HepG2 (cell line): ENCODE results near the gene POLR2H. TPM values are rescaled to one million over a fixed set of nuclear protein-coding genes. Genes with fewer than 3 reads are reported as not detected.
A peak's percentile ranks its signal among the peaks of the same experiment; 100 is the strongest.

Source experiments
- ATAC-seq: fragments of 200-7000 bp; cut with Tn5 transposase; 3 replicates; pipeline ENCODE4 v1.9.1; 2020; ENCODE audit warnings: mild to moderate bottlenecking, moderate library complexity
- BruUV-seq: library from RNA; stranded (reverse); fragments of 400-500 nt; replicated peaks from 2 replicates; lab custom pipeline; 2021; lab: Mats Ljungman, UMichigan
- CTCF ChIA-PET: fragments of 300-600 bp; formaldehyde crosslinking; extraction: SDS; loops from one replicate; lab custom pipeline; 2021; ENCODE audit warnings: low total read pairs, inconsistent platforms, low intra/inter-chr PET ratio; lab: Yijun Ruan, JAX
- POLR2A ChIA-PET: fragments of 350-600 bp; sonication (Branson Sonifier 250); formaldehyde crosslinking; loops from one replicate; lab custom pipeline; 2020; ENCODE audit warnings: antibody characterized with exemption, inconsistent platforms; lab: Yijun Ruan, JAX
- DNase-seq: peaks from one replicate; pipeline ENCODE4 v3.0.0-alpha.2; 2015; ENCODE audit warnings: low spot score
- FAIRE-seq: peaks from 3 replicates; lab custom pipeline; 2011; peaks lifted over from hg19 to GRCh38; lab: Jason Lieb, UNC
- H2AFZ ChIP-seq: one replicate; pipeline ENCODE4 v1.6.1; 2011; ENCODE audit warnings: low read length, inconsistent platforms
- H3K27ac ChIP-seq: fragments of 300-600 bp; 3 replicates; pipeline ENCODE4 v1.8.0; 2011; ENCODE audit warnings: mixed run types, mild to moderate bottlenecking, mixed read lengths, low read length, inconsistent platforms; ENCODE audit not compliant: insufficient read depth; ENCODE audit errors: extremely low read length
- H3K27me3 ChIP-seq, 2 experiments: fragments of 200-600 bp in 1 of 2; 2 replicates in 1 of 2; 3 replicates in 1 of 2; pipeline versions ENCODE4 v1.6.0 to v1.8.0; 2011; ENCODE audit warnings: low read length in 2 of 2, mild to moderate bottlenecking in 2 of 2, moderate library complexity in 2 of 2, inconsistent platforms in 1 of 2; ENCODE audit not compliant: insufficient read depth in 2 of 2, control insufficient read depth in 1 of 2
- H3K36me3 ChIP-seq, 2 experiments: fragments of 200-600 bp in 1 of 2; replicated peaks in 1 of 2; 2 replicates in 1 of 2; 3 replicates in 1 of 2; pipeline versions ENCODE4 v1.5.1 to v1.8.0; 2011; ENCODE audit warnings: low read length in 2 of 2, inconsistent platforms in 1 of 2; ENCODE audit not compliant: insufficient read depth in 2 of 2, control insufficient read depth in 1 of 2
- H3K4me1 ChIP-seq: 2 replicates; pipeline ENCODE4 v1.5.1; 2012; ENCODE audit warnings: low read length, inconsistent platforms; ENCODE audit not compliant: insufficient read depth
- H3K4me2 ChIP-seq: 2 replicates; pipeline ENCODE4 v1.6.0; 2011; ENCODE audit warnings: low read depth, low read length, inconsistent platforms
- H3K4me3 ChIP-seq, 3 experiments: fragments of 200-600 bp in 1 of 3; sonication (generic), shearing (Covaris generic) in 1 of 3; replicated peaks in 1 of 3; 2 replicates each; pipeline ENCODE4 v1.5.1; 2011 to 2016; ENCODE audit warnings: low read length in 3 of 3, inconsistent platforms in 2 of 3, low read depth in 2 of 3, mild to moderate bottlenecking in 2 of 3, control low read depth in 1 of 3, mixed read lengths in 1 of 3; ENCODE audit not compliant: insufficient read depth in 1 of 3
- H3K79me2 ChIP-seq: one replicate; pipeline ENCODE4 v1.6.1; 2011; ENCODE audit warnings: low read length, inconsistent platforms; ENCODE audit not compliant: insufficient read depth
- H3K9ac ChIP-seq: 2 replicates; pipeline ENCODE4 v1.6.0; 2011; ENCODE audit warnings: mild to moderate bottlenecking, low read depth, low read length, inconsistent platforms; ENCODE audit not compliant: insufficient read depth
- H3K9me3 ChIP-seq: 2 replicates; pipeline ENCODE4 v1.5.1; 2012; ENCODE audit warnings: mild to moderate bottlenecking, low read length
- H4K20me1 ChIP-seq: 2 replicates; pipeline ENCODE4 v1.6.0; 2011; ENCODE audit warnings: inconsistent platforms, mild to moderate bottlenecking, low read length, moderate library complexity; ENCODE audit not compliant: insufficient read depth
- AGO2 ChIP-seq: fragments of 200-400 bp; formaldehyde crosslinking; optimal IDR thresholded peaks from 2 replicates; pipeline ENCODE3; 2017; ENCODE audit warnings: mild to moderate bottlenecking, low read depth, low read length, moderate library complexity
- FOSL2 ChIP-seq: sonication (generic); formaldehyde crosslinking; IDR thresholded peaks from 2 replicates; pipeline ENCODE4 v1.4.0; 2020; ENCODE audit warnings: missing genetic modification reagents
- MAF1 ChIP-seq: sonication (generic); formaldehyde crosslinking; IDR thresholded peaks from 2 replicates; pipeline ENCODE4 v1.5.0; 2020; ENCODE audit warnings: missing genetic modification reagents, borderline replicate concordance
- MED1 ChIP-seq: sonication (generic); formaldehyde crosslinking; IDR thresholded peaks from 2 replicates; pipeline ENCODE4 v1.4.0; 2020; ENCODE audit warnings: missing genetic modification reagents
- PAF1 ChIP-seq: IDR thresholded peaks from 2 replicates; pipeline ENCODE4 v1.6.1; 2016; ENCODE audit warnings: missing genetic modification reagents, missing compliant biosample characterization
- RBFOX2 ChIP-seq: fragments of 200-400 bp; formaldehyde crosslinking; IDR thresholded peaks from 2 replicates; pipeline ENCODE4 v1.6.1; 2017; ENCODE audit warnings: low read depth, mild to moderate bottlenecking, low read length
- SRSF1 ChIP-seq: fragments of 200-400 bp; formaldehyde crosslinking; optimal IDR thresholded peaks from 2 replicates; pipeline ENCODE3; 2017; ENCODE audit warnings: mild to moderate bottlenecking, low read depth, low read length, moderate library complexity
- TP53 ChIP-seq: sonication (generic); formaldehyde crosslinking; conservative IDR thresholded peaks from 2 replicates; pipeline ENCODE4 v1.4.0; 2020; ENCODE audit warnings: missing genetic modification reagents
- ZBTB33 ChIP-seq: sonication (generic); formaldehyde crosslinking; IDR thresholded peaks from 2 replicates; pipeline ENCODE4 v1.4.0; 2020; ENCODE audit warnings: missing genetic modification reagents
- ZNF549 ChIP-seq: sonication (generic); formaldehyde crosslinking; IDR thresholded peaks from 2 replicates; pipeline ENCODE4 v1.5.0; 2020; ENCODE audit warnings: missing genetic modification reagents
- ZNF777 ChIP-seq: sonication (generic); formaldehyde crosslinking; IDR thresholded peaks from 2 replicates; pipeline ENCODE4 v1.4.0; 2020; ENCODE audit warnings: missing genetic modification reagents
- ZSCAN29 ChIP-seq: sonication (generic); formaldehyde crosslinking; conservative IDR thresholded peaks from 2 replicates; pipeline ENCODE4 v1.4.0; 2020; ENCODE audit warnings: mild to moderate bottlenecking, missing genetic modification reagents
- WGBS: methylation state at CpG from one replicate; pipeline ENCODE4 v1.1.6; 2017; ENCODE audit warnings: low lambda C conversion rate; 5-methylcytosine and 5-hydroxymethylcytosine counted together
- in situ Hi-C: cut with HindIII; loops from 2 replicates; pipeline ENCODE4 v1.10.0; 2017; ENCODE audit warnings: low pct_unique_long_range_greater_than_20kb; ENCODE audit not compliant: extremely low pct_ligation_motif_present
- intact Hi-C: fragments of 100-400 bp; cut with micrococcal nuclease; formaldehyde crosslinking; loops from one replicate; pipeline ENCODE4 v1.10.0; 2022; ENCODE audit not compliant: unreplicated experiment
- polyA plus RNA-seq, 8 experiments: library from polyadenylated mRNA; depleted of rRNA in 3 of 8; stranded (reverse) in 7 of 8; unstranded in 1 of 8; fragments of >200 nt; fragmentation: Illumina TruSeq in 4 of 8; extraction: Trizol in 4 of 8; gene quantifications; 2 replicates each; pipeline versions ENCODE4 v1.2.1 to v1.2.3, GENCODE V29; 2011 to 2016; ENCODE audit warnings: low read depth in 4 of 8, missing spikeins in 1 of 8, mixed read lengths in 1 of 8; ENCODE audit not compliant: insufficient read depth in 1 of 8
- total RNA-seq, 5 experiments: library from RNA; depleted of rRNA; stranded (reverse); fragments of >200 nt; fragmentation: Illumina TruSeq; extraction: Trizol; gene quantifications; 2 replicates each; pipeline ENCODE4 v1.2.3, GENCODE V29; 2016; ENCODE audit warnings: low read depth in 1 of 5
- TF ChIP-seq, protein P1 (sequence below): sonication (generic); formaldehyde crosslinking; IDR thresholded peaks from 2 replicates; pipeline ENCODE4 v1.5.1; 2020; ENCODE audit warnings: missing genetic modification reagents, mild to moderate bottlenecking, borderline replicate concordance
- TF ChIP-seq, protein P2 (sequence below): sonication (generic); formaldehyde crosslinking; IDR thresholded peaks from 2 replicates; pipeline ENCODE4 v1.8.1; 2023; ENCODE audit warnings: mild to moderate bottlenecking, inconsistent platforms, moderate library complexity, missing genetic modification reagents, borderline replicate concordance

Gene POLR2H
- total and polyA plus RNA-seq, 2 of the 13 experiments (the other 11 are each of a cell fraction or from before 2014, with no cell fraction given), result 118 to 194 TPM

DNA sequence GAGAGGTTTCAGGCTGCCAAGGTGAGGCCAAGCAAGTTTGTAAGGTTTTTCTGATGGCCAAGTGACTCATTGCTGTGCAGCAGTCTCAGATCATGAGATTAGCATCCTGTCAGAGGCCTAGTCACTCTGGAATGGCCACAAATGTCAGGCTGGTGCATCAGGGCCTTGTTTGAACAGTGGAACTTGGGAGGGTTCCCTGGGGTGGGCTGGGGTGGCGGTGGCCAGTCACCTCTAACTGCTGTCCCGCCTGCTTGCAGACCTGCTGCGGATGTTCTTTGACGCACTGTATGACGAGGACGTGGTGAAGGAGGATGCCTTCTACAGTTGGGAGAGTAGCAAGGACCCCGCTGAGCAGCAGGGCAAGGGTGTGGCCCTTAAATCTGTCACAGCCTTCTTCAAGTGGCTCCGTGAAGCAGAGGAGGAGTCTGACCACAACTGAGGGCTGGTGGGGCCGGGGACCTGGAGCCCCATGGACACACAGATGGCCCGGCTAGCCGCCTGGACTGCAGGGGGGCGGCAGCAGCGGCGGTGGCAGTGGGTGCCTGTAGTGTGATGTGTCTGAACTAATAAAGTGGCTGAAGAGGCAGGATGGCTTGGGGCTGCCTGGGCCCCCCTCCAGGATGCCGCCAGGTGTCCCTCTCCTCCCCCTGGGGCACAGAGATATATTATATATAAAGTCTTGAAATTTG lies 26.9 kb upstream of the POLR2H start:
- H2AFZ ChIP-seq, result no peak overlapping the region
- no peaks in the 10 kb centered on the region; a peak in 1 of 5 replicates for H3K27me3 ChIP-seq
- peaks cover 16% of the 10 kb centered on the region for H3K79me2 ChIP-seq
- H4K20me1 ChIP-seq, result peaks cover 19% of the 10 kb centered on the region; the same call in 1 of the 2 replicates
- intact Hi-C loops (no loop called here), in situ Hi-C loops (no loop called here)
- no peak overlapping the region for H3K9ac ChIP-seq
- peaks cover 25 to 45% of the 10 kb centered on the region in 2 experiments for H3K36me3 ChIP-seq
- FAIRE-seq (no peak), DNase-seq (no peak), ATAC-seq (no peak; the same call in 2 of the 3 replicates)
- H3K9me3 ChIP-seq, result no peaks in the 10 kb centered on the region
- WGBS, result 96% methylated on average over 11 of the region's 15 CpGs
- ChIA-PET CTCF (no interaction called here), POLR2A (interaction anchor here (1.0 to 1.4 kb wide), 2 partner anchors 11 to 16 kb away, joined by 3 to 5 read pairs; no protein-coding TSS in a partner anchor)
- H3K4me1 ChIP-seq, result peaks cover 18% of the 10 kb centered on the region
- H3K4me2 ChIP-seq, result no peak overlapping the region
- H3K27ac ChIP-seq, result no peak overlapping the region
- BruUV-seq, result no TSS peak
- H3K4me3 ChIP-seq, result no peak overlapping the region
- TF ChIP-seq ZNF777 (CRISPR knock-in tag), result no peak
- no peak for TF ChIP-seq ZNF549 (CRISPR knock-in tag)
- peak; percentile 56 for TF ChIP-seq RBFOX2
- TF ChIP-seq, protein P1, sequence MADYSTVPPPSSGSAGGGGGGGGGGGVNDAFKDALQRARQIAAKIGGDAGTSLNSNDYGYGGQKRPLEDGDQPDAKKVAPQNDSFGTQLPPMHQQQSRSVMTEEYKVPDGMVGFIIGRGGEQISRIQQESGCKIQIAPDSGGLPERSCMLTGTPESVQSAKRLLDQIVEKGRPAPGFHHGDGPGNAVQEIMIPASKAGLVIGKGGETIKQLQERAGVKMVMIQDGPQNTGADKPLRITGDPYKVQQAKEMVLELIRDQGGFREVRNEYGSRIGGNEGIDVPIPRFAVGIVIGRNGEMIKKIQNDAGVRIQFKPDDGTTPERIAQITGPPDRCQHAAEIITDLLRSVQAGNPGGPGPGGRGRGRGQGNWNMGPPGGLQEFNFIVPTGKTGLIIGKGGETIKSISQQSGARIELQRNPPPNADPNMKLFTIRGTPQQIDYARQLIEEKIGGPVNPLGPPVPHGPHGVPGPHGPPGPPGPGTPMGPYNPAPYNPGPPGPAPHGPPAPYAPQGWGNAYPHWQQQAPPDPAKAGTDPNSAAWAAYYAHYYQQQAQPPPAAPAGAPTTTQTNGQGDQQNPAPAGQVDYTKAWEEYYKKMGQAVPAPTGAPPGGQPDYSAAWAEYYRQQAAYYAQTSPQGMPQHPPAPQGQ (CRISPR knock-in tag), result no peak
- TF ChIP-seq ZSCAN29 (CRISPR knock-in tag), result no peak
- no peak for TF ChIP-seq TP53
- TF ChIP-seq FOSL2 (CRISPR knock-in tag), result peak; percentile 26; the same call in 1 of the 2 replicates
- peak; percentile 44; the same call in 1 of the 2 replicates for TF ChIP-seq ZBTB33 (CRISPR knock-in tag)
- no peak for TF ChIP-seq MAF1 (CRISPR knock-in tag)
- peak; percentile 38 for TF ChIP-seq SRSF1
- TF ChIP-seq PAF1, result no peak
- no peak for TF ChIP-seq MED1 (CRISPR knock-in tag)
- TF ChIP-seq AGO2, result peak; percentile 89
- TF ChIP-seq, protein P2, sequence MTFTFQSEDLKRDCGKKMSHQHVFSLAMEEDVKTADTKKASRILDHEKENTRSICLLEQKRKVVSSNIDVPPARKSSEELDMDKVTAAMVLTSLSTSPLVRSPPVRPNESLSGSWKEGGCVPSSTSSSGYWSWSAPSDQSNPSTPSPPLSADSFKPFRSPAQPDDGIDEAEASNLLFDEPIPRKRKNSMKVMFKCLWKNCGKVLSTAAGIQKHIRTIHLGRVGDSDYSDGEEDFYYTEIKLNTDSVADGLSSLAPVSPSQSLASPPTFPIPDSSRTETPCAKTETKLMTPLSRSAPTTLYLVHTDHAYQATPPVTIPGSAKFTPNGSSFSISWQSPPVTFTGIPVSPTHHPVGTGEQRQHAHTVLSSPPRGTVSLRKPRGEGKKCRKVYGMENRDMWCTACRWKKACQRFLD, result no peak
